ENCODE data around the gene NREP.

The NREP gene, protein sequence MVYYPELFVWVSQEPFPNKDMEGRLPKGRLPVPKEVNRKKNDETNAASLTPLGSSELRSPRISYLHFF

DNA sequence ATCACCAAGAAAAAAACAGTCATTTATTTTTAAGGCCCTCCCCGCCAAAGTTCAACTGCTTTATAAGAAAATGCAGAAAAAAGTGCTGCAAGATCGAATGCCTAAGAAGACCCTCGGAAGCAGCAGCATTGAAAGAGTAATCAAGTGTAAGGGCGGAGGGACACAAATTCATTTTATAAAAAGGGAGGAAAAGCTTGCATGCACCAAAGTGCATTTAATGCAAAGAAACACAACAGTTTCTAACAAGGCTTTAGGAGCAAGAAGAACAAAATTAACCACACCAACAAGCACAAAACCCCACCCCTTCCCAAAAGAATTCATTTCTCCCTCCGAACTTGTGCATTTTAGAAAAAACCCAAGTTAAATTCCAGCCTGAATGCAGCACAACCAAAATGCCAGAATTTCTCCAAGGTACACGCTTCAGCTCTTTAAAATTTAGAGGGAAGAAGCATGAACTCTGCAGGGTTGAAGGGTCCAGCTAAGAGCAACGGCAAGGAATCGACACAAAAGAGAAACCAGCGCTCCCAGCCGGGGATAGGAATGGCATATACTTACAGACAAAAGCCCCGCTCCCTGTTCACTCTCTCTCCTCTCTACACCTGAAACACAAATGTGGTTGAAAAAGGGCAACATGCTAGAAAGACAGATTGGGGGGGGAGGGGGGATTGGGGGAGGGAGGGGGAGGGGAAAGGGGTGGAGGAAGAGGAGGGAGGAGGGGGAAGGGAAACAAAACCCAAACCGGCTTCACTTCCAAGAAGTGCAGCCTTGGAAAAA lies at the start of gene NREP:
Gene NREP (minus strand): TSS at position 614 of the 774 bp plus-strand sequence. CDS start 1,422 bp downstream, outside the sequence.
- peak; percentile 57 for DNase-seq

DNA sequence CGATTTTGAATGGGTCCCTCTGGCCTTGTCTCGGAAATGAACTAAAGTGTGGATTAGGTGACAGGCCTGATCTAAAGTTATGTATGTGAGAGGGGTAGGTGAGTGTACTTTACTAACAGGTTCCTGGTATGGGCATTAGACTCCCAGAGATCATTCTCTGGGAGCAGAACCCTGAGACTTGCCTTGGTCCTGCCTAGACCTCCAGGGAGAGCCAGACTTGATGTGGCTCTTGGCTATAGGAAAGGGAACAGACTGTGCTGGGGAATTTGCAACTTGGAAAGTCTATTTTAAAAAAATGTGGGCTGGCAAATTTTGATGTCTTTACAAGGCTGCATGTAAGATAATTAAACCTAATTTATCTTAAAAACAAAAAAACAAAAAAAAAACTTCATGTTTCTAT lies 49.8 kb upstream of the NREP start:
- DNase-seq, result no peak

DNA sequence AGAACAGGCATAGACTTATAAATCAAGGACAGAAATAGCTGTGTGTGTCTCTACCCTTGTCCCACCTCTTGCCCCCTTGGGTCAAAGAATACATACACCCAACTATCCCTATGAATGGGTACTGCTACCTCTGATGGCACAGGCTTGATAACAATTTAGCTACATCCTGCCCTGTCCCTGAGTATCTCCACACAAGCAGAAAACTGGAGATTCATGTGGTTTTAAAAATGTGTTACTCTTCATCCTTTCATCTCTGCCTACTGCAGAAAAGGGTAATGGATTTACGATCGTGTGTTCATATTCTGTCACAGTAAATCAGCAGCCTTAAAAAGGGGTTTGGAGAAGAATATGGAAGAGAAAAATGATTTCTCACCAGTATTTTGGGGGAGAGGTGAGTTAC lies 49.2 kb upstream of the NREP start:
- DNase-seq, result no peak

DNA sequence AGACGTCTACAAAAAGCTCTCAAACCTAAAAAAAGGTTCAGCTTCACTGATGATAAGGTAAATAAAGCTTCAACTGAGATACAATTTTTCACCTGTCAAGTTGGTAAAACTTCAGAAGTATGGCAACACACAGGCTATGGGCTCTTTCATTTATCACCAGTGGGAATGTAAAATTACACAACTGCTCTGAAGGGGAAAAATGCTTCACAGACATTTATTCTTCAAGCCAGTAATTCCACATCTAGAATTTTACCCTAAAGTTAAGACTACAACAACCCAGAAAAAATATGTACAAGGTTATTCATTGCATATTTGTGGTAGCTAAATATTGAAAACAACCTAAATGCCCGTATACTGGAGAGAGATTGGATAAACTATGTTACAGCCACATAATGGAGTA lies 48.1 kb upstream of the NREP start:
- DNase-seq, result no peak

DNA sequence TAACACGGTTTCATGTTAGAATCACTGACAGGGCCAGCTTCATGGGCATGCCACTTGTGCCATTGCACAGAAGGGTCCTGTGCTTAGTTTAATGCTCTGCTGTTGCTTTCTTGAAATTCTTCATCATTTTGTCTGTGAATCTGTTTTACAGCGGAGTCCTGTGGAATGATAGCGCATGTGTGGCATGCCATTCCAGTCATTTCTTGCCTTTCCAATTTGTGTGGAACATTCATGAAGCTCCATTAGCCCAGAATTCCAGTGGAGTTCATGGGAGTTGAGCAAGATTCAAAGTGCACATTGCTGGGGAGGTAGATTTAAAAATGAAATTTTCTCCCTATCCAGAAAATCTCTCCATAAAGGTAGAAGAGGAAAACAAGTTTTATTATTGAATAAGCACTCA lies 43.4 kb upstream of the NREP start:
- DNase-seq, result no peak

DNA sequence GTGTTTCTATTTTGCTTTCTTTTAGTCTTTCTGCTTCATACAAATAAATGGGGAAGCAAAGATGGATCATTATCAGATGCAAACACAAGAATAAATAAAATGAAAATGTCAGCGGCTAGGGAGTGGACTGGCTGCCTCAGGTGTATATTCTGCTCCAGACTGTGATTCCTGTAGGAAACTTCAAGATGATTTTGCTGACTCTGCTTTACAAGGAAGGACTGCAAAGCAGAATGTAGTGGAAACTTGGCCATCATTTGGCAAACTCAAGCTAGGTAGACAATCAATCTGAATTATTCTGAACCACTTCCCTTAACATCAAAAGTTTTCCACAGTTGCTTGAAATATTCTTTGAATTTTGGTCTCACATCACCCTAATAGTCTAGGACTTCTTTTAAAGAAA lies 38.1 kb upstream of the NREP start:
- DNase-seq, result no peak

DNA sequence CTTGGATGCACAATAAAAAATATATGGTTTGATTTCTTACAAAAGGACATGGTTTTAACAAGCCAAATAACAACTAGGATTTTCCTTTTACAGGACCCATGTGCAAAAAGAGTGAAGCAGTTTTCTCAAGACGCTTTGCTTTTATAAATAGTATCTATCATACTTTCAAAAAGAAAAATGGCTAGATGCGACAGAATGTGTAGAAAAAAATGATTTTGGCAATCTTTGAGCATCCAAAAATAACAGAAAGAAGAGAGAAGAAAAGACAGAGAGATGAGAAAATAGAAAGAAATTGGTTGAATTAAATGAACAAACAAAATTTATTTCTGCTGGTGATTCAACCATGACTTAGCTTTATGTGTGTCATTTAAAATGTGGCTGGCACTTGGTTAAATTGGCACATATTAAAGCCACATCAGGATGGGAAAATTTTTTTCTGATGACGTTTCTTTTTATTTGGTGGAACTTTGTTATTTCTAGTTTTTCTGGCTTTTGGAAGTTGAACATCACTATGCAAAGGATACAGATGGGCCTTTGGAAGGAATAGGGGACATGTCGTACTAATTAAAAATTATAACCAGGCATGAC lies 35.6 kb upstream of the NREP start:
- no peak for DNase-seq

DNA sequence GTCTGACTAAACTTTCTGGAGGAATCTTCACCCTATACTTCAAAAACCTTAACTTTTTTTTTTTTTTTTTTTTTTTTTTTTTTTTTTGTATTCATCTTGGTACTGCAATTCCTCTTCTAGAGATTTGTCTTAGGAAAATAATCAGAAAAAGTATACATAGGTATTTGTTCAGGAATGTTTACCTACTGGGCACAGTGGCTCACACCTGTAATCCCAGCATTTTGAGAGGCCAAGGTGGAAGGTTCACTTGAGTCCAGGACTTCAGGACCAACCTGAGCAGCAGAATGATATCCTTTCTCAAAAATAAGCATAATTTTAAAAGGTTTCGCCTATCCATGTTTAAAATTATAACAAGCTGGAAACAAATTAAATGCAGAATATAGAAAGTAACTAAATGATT lies 33.3 kb upstream of the NREP start:
- no peak for DNase-seq

DNA sequence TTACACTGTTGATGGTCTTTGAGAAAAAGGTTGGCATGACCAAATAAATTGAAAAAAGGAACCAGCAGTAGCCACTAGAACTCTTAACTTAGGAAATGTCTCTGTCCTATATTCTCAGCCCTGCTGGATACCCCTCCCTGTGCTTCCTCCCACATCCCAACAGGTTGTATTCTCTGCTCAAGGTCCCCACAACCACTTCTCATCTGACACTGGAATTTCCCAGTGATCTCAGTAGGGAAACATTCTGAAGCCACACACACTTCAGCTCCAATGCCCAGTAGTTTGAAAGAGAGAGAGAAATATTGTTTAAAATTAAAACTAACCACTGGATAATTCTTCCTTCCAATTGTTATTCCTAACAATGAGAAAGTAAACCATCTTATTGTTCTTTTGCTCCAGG lies 30.0 kb upstream of the NREP start:
- DNase-seq, result no peak

DNA sequence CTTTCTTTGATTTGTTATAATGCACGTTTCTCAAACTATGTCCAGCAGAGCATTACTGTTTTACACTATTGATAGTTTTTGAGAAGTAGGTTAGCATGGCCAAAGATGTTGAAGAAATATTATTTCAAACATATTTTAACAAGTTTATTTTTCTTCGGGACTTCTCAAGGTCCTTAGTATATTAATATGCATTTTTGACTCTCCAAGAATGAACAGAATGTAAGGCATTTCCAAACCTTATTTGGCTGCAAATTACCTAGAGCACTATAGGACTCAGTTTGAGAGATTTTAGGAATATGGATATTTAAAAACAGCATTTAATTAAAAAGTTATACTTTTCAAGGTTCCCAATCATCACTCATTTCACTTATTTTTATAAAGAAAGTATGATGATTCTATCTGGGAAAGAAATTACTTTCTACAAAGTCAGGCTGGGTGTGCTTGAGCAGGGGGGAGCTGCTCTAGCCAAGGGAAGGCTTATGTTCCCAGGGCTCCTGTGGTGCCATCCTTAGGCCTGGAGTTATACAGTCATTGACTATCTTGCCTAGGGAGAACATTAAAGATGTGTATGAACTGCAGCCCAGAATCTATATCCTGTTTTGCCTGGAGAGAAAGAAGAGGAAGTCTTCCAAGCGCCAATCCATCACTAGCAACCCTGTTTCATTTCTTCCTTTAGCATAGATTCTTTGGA lies 27.6 kb upstream of the NREP start:
- DNase-seq, result no peak

DNA sequence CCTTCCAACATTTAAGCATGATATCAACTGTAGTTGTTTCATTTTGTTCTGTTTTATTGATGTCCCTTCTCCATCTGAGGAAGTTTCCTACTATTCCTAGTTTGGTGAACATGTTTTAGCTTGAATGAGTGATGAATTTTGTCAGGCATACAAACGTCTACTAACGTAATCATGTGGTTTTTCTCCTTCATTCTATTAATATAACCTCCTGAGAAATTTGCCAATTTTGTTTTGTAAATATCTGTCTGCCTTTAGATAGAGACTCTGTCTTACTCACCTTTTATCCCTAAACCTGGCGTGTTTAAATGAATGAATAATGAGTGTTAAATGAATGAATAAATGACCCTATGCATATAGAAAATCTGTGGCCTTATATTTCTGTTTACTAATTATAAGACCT lies 26.5 kb upstream of the NREP start:
- DNase-seq, result no peak

DNA sequence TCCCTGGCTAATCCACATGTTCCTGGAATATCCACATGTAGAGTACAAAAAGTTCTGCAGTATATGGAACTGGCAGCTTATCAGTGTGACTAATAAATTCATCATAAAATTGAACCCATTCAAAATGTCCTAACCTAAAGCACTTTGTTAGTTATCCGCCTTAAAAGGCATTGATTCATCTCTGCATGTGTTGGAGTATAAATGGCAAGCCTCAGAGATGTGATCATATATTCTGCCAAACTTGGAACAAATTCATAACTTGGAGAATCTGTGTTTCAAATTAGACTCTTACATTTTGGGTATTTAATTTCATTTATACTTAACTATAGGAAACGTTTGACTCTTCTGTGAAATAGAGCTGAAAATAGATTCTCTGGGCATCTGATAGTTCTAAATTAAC lies 25.2 kb upstream of the NREP start:
- DNase-seq, result no peak

DNA sequence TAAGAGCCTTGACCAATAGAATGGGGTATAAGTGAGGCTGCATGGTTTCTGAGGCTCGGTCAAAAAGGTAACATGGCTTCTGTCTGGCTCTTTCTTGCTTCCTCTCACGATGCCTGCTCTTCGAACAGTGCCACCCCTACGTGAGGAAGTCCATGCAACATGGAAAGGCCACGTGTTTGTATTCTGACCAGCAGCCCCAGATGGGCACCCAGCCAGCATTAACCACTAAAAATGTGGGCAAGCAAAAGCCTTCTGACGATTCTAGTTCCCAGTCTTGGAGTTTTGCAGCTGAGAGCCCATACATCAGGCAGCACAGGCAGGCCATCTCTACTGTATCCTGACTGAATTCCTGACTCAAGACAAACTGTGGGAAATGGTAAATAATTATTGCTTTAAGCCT lies 24.2 kb upstream of the NREP start:
- peak; percentile 27 for DNase-seq

DNA sequence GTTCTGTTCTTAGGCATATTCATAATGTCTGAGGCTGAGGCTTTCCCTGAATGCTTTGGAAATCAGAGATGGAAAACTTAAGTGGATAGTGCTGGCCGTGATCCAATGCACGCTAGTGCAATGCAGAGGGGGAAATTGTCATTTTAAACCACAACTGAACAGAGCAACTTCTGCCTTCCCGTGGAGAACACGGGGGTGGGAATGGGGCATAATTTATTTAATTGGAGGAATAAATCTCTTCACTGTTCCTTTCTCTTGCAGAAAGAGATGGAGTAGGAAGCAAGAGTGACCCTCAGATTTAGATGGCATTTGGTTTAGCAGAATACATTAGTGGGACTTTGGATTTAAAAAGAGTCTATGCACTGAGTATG lies 22.9 kb upstream of the NREP start:
- no peak for DNase-seq

DNA sequence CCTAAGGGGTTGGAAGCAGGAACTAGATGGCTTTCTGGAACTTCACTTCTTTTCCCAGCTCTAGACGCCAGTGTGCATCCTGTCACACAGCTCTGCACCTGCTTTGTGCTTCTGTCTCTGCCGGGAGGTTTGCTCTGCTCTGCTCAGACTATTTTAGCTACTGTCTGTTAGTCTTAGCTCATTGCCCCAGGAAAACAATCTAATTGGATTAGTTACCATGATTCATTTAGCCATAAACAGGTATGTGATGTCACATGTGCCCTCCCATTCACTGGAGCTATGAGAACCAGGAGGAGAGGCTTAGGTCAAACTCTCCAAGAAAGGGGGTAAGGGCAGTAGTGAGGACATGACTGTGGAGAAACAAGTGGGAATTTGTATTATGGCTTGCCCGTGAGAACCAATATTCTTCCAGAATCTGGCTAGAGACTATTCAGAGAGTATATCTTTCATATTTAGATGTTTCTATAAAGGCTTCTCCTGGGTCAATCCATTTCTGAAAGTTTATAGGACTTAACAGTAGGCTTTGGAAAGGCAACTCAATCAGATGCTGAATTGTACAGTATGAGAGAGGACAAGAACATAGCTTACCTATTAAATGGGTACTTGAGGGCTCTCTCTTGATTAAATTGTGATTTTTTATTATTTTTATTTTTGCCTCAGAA lies 22.4 kb upstream of the NREP start:
- DNase-seq, result no peak

DNA sequence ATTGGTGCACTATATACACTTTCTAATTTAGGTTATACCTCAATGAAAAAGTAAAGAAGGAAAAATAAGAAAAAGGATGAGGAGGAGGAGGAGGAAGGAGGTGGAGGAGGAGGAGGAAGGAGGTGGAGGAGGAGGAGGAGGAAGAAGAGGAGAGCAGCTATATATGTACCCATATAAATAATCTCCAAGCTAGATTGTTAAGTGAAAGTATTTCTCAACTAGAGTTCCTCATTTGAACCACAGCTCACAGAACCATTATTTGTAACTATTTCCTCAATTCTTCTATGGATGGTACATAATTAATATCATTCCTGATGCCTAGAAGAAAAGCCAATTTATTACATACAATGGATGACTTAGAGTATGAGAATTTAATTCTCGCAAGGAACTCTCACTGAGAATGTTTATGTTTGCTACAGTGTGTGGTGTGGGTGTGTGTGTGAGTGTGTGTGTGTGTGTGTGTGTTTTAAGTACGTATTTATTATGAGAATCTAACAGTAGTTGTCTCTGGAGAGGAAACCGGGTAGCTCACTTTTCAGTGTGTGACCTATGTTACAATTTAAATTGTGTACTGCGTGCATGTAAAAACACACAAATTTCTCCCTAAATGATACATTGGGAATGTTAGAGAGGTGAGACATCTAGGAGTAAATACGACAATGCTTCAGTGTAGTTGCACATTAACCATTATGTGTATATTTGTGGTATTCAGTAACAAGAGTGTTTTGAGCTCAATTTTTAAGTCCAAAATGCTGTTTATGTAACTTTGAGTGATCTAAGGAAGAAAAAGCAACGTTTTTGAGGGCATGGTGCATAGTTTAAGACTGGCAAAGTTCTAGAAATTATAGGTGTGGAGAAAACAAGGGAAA lies 20.2 kb upstream of the NREP start:
- DNase-seq, result no peak

DNA sequence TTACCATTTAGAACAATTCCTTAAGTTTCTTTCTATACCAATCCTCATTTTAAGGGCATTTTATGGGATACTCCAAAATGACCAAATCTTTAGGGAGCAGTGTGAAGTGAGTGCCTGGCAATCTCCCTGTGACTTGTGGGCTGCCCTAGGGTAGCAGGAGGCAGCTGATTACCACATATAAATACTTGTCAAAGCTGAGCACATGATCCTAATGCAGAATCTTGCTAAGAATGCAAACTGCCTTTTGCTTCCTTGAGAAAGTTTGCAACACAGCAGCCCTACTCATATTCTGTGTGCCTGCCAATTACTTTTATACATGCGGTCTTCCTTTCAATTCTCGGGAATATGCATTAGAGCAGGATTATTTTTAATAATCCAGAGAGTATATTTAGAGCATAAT lies 18.2 kb upstream of the NREP start:
- no peak for DNase-seq

DNA sequence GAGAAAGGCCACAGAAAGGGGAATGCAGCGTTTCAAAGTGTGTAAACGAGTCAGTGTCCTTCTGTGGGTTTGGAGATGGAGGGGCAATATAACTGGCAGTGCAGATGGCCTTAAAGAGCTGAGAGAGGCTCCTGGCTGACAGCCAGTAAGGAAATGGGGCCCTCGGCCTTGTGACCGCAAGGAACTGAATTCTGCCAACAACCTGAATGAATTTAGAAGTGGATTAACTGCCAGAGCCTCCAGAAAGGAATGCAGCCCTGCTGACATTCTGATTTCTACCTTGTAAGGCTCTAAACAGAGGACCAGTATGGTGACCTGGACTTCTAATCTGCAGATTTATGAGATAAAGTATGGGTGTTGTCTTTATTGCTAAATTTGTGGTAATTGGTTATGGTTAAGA lies 17.5 kb upstream of the NREP start:
- peak; percentile 17 for DNase-seq

DNA sequence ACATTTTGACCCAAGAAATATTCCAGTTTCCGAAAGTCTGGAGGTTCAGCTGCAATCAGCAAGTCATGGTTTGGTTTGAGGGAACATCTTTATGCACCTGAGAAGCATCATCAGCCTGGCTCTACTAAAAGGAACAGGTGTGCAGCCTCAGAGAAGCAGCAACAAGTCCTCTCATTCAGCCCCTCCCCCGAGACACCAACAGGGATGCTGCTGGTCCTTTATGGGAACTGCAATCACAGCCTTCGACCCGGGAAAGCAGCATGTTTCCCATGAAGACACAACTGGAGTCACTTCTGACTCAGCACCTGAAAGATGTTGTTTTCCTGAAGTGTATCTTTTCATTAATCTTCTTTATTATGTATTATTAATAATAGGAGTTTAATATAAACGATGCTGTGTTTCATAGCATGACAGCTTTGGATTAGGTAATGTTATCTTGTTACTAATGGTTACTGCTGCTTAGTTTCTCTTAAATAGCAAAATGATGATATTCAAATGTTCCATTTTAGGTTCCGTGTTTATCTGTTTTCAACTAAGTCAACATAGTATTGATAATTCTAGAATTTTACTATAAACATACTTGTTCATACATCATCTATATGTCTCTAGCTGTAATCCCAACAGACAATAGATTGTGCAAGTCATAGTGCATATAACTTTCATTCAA lies 15.6 kb upstream of the NREP start:
- DNase-seq, result no peak

DNA sequence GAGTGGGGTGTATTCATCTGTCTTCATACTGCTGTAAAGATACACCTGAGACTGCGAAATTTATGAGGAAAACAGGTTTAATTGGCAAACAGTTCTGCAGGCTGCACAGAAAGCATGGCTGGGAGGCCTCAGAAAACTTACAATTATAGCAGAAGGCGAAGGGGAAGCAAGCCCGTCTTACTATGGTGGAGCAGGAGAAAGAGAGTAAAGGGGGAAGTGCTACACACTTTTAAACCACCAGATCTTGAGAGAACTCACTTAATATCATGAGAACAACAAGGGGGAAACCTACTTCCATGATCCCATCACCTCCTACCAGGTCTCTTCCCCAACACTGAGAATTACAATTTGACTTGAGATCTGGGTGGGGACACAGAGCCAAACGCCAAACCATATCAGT lies 12.5 kb upstream of the NREP start:
- DNase-seq, result no peak

DNA sequence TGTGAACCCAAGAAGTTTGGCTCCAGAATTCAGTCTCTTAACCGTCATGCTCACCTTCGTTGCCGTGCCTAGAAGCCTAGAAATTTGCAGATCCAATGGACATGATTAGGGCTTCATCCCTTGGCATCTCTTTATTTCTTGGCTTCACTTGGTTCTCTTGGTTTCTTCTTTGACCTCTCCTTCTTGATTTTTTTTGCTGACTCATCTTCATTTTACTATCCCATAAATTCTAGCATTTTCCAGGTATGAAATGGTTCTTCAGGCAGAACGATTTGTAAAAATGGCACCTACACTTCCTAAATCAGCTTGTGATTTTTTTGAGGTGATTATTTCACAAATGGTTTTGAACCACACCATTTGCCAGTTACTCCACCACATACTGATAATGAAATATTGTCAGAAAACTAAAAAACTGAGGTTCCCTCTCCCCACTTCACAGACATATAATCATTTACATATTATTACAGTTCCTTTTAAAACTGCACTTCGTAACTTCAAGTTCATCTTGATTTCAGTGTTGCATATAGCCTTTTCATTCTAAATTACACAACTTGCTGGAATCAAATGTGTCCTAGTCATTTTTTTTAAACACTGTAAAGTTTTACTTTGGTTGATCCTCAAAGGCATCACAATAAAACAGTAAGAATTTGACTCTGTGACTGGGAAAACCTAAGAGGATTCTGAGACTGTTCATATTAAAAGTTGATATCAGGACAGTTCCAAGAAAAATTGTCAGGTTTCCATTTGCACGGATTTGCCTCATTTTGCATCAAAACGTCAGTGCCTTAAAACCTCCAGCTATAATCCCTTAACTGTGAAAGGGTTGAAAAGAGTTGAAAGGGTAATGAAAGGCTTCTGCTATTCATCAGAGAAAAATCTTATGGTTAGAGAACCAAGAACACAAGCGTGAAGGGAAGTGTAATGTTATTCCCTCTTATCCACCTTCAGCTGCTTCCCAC lies 8.9 kb upstream of the NREP start:
- no peak for DNase-seq

Data from midbrain (tissue), 1 donor.